GM18870 (cell line): ENCODE results near the gene KPTN.

ENCODE experiments used
- ATAC-seq: cut with Tn5 transposase; IDR thresholded peaks from one replicate; pipeline ENCODE4 v1.9.1; 2021; ENCODE audit warnings: moderate library complexity; ENCODE audit not compliant: unreplicated experiment

KPTN gene

DNA sequence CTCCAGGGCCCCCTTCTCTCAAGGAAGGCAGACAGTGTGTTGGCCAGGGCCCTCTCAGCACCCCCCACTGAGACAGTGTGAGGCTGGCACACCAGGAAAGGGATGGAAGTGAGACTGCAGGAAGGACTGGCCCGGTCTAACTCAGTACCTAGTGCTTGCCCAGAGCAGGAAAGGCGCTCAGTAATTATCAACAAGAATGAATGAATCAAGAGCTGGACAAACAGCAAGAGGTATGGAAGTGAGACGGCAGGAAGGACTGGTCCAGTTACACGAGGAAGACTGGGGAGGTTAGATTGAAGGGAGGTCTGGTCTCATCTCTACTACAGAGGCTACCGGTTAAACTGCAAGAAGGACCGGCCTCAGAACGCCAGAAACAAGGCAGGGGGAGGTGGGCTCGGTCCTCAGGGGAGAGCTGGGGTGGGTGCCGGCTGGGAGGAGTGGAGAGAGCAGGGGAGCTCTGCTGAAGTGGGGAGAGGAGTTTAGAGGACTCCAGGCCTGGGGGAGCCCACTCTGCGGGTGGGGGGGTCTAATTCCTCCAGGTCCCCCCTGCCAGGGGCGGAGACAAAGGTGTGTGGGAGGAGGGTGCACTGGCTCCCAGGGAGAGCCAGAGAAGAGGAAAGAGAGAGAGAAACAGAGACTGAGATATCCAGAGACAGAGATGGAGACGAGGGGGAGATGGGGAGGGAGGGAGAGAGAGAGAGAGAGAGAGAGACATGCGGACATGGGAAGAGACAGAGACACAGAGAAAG lies 13.4 kb downstream of the KPTN start:
- no peak for ATAC-seq

DNA sequence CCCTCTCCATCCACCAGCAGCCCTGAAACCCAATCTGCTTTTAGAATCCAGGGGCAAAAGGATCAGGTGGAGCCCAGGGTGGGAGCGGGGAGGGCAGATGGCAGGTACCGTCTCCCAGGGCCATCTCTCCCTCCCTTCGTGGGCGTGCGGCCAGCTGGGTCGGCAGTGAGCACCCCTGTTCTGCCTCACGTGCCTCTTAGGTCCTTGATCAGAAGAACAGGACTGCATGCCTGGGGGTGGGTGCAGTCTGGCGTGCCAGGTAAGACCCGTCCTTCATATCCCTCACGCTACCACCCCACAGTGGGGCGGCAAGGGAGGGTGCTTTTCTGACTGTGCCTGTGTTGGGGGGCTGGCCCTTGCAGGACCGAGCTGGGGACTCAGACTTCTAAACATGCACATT lies 14.3 kb downstream of the KPTN start:
- ATAC-seq: no peak

DNA sequence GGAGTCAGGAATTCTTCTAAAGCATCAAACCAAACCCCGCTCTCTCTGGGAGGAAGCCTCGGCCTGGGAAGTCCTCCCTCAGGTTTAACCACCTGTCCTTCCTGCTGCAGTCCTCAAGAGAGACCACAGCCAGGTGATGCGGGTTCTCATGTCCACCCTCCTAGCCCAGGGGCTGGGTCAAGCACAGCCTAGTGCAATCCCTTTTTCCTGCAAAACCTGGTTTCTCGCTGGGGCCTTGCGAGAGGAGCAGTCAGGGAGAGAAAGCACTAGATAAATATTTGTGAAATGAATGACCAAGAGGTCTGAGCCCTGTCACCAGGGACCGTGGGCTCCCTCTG lies 14.7 kb downstream of the KPTN start:
- ATAC-seq: no peak

DNA sequence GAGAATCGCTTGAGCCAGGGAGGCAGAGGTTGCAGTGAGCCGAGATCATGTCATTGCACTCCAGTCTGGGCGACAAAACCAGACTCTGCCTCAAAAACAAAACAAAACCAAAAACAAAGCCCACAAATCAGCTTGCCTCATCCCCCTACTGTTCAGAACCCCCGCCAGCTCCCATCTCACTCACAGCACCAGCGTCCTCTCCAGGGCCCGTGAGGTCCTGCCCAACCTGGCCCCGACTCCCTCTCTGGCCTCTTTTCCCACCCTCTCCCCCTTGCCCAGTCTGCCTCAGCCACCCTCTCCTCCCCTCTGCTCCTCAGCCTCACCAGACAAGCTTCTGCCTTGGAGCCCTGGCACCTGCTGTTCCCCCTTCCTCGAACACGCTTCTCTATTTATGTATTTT lies 16.1 kb downstream of the KPTN start:
- ATAC-seq: no peak

GRCh38 chr19:47465957-47466356 lies 18.1 kb downstream of the KPTN start:
- no peak for ATAC-seq

DNA sequence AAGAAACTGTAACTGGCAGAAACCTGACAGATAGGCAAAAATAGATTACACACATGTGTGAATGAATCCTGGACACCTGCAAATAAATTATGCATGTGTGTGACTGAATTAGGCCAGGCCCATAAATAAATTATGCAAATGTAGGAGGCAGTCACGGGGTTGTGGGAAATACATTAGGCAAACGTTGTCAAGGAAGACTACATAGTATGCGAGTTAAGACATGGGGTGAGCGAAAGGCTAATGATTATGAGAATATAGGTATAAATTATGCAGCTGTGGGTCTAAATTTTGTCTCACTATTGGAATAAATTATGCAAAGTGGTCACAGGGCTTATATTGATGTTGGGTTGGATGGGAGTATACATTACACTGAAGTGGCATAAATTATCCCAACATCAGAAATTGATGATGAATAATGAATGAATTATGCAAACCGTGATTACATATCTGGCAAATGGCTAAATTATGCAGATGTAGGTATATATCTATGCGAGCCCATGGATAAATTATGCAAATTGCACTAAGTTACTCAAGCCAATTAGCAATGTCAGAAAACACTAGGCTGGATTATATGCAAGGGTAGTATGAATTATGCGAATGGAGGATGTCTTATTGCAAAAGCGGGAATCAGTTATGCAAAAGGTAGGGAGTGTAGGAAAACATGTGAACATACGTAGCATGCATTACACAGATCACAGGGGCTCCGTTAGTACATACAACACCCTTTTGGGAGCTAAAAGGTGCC lies 19.2 kb downstream of the KPTN start:
- ATAC-seq: no peak

DNA sequence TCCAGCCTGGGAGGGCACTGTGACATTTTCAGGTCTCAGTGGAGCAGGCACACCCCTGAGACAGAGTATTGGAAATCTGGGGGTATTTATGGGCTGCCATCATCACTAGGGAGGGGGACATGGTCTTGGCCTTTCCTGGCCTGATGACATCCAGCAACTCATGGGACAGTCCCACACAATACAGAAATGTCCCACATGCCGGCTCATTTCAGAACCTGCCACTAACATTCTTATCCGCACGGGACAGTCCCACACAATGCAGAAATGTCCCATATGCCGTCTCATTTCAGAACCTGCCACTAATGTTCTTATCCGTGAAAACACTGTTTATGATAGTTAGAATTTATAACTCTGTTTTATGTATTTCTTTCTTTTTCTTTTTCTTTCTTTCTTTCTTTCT lies 22.1 kb downstream of the KPTN start:
- no peak for ATAC-seq

DNA sequence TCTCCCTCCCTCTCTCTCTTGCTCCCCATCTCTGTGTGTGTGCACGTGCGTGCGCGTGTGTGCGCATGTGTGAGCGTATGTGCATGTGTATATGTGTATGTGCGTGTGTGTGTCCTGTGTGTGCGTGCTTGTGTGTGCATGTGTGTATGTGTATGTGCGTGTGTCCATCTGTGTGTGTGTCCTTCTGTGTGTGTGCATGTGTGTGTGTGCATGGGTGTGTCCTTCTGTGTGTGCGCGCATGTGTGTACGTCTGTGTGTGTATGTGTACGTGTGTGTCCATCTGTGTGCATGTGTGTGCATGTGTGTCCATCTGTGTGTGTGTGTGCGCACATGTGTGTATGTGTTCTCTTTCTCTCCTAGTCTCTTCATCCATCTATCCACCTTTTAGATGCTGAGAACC lies 24.5 kb downstream of the KPTN start:
- ATAC-seq: no peak

- ATAC-seq: no peak
Measured at GRCh38 chr19:47458672-47459071, 25.3 kb downstream of the KPTN start.

- ATAC-seq: no peak
Measured at GRCh38 chr19:47456721-47457474, 27.1 kb downstream of the KPTN start.

DNA sequence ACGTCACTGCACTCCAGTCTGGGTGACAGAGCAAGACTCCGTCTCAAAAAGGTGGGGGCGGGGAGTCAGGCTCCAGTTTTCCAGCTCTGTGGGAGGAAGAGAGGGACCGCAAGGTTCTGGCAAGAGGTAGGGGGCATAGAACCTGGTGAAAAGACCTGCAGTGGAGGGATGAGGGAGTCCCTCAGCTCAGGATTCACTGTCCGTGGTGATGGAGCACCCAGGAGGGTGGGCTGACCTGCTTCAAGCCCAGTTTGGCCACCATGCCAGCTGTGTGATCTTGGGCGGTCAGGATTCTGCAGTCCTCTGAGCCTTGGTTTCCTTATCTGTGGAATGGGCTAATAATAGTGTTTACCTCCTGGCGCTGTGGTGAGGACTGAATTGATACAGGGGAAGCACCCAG lies 33.5 kb downstream of the KPTN start:
- ATAC-seq: no peak

- no peak for ATAC-seq
Measured at GRCh38 chr19:47448360-47448727, 35.7 kb downstream of the KPTN start.

- ATAC-seq: no peak
Measured at GRCh38 chr19:47447470-47448359, 36.3 kb downstream of the KPTN start.

DNA sequence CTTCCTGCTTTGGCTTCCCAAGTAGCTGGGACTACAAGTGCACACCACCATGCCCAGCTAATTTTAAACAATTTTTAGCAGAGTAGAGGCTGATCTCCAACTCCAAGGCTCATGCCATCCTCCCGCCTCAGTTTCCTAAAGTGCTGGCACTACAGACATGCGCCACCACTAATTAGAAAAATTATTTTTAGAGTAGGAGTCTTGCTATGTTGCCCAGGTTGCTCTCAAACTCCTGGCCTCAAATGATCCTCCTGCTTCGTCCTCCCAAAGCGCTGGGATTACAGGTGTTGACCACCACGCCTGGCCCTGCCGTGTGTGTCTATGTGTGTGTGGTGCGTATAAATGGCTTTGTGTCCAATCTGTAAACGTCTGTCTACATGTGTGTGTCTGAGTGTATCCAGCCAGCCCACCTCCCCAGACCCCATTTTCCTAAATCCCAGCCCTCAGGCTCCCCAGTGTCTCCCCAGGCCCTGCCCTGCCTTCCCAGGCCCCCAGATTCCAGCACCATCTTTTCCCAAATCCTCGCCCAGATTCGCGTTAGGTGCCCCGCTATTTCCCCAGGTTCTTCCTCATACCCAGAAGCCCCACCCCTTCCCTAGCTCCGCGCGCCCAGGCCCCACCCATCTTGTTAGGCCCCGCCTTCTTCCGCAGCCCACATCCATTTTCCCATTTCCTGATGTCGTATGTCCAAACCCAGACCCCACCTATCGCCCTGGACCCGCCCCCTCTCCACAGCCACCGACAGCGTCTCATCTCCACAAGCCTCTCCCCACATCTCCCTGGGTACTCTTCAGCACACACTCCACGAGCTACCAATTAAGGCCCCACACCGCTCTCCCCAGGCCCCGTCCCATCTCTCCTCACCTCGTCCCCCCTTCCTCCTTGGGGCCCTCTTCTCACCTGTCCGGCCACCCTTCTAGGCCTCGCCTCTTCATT lies 37.2 kb downstream of the KPTN start:
- no peak for ATAC-seq

GRCh38 chr19:47445937-47446402 lies 38.0 kb downstream of the KPTN start:
- no peak for ATAC-seq

DNA sequence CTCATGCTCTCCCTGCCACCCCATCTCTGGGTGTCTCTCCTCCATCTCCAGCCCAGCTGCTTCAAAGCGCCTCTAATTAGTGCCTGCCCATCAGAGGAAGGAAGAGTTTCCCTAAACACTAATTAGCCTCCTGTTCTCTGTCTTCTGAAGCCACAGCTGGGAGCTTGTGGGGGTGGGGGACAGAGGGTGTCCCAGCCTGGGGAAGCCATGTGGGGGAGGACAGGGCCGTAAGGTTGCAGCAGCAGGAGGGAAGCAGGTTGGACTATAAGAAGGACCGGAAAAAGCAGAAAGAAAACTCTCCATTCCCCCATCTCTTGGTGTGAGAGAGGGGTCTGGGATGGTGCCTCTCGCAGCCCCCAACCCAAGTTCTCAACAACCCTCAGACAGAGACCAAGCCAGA lies 38.5 kb downstream of the KPTN start:
- no peak for ATAC-seq

- no peak for ATAC-seq
Measured at GRCh38 chr19:47444388-47444821, 39.6 kb downstream of the KPTN start.

- no peak for ATAC-seq
Measured at GRCh38 chr19:47443331-47443730, 40.7 kb downstream of the KPTN start.

- no peak for ATAC-seq
Measured at GRCh38 chr19:47438793-47439220, 45.2 kb downstream of the KPTN start.

- ATAC-seq: no peak
Measured at GRCh38 chr19:47437500-47437899, 46.5 kb downstream of the KPTN start.
